T-helper 1 cell (primary cell): ENCODE data around the gene LY86.

Source experiments
- DNase-seq, 5 donors: peaks; one replicate each; pipeline ENCODE4 v3.0.0-alpha.2; 2012 to 2020

LY86 gene

DNA sequence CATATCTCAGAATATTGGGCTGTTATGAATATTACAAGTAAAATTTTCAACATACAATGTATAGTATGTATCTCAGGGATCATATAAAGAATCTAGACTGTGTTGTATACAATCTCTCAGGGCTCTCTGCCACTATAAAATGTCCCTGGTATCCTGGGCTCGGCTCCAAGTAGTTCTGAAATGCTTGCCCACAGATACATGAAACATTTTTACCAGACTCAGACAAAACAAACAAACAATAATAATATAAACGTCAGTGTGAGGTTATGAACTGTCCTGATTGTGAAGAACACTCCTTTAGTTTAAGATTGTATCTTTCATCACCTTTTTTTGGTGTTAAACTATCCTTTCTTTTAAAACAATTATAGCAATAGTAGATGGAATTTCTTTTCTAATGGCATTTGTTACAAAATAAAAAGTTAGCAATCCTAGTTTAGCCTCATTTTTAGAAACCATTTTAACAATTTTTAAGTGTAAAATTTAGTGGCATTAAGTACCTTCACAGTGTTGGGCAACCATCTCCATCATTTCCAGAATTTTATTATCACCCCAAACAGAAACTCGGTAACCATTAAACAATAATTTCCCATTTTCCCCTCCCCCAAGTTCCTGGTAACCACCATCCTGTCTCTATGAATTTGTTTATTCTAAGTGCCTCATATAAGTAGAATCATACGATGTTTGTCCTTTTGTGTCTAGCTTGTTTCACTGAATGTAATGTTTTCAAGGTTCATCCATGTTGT, 17.4 kb upstream of the LY86 start:
- no peak for DNase-seq

DNA sequence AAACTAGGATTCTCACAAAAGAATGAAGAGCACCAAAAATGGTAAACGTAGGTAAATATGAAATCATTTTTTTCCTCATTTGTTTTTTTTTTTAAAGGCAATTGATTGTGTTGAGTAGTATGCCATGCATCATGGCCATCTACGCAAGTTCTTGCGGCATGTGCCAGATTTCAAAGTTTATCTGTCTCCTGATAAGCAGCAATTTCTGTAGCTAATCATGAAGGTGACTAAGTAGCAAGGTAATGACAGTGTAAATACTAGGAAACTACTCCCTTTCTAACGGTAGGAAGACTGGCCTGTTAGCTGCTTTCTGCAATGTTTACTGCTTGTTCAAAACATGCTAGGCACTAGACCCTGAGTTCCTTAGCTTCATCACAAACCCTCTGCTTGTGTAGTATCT, 13.4 kb upstream of the LY86 start:
- DNase-seq, result no peak

DNA sequence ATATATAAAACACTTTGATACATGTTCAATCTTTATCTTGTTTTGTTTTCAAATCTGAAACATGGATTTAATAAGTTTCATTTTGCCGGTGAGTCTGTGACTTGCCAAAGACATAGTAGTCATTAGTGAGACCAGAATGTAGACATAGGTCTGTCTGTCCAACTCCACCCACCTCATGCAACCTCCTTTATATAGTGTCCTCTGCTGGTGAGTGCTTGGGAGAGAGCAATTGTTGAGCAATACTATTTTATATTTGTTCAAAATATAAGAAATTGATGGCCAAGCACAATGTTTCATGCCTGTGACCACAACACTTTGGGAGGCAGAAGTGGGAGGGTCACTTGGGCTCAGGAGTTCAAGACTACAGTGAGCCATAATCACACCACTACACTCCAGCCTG, 10.8 kb upstream of the LY86 start:
- no peak for DNase-seq

DNA sequence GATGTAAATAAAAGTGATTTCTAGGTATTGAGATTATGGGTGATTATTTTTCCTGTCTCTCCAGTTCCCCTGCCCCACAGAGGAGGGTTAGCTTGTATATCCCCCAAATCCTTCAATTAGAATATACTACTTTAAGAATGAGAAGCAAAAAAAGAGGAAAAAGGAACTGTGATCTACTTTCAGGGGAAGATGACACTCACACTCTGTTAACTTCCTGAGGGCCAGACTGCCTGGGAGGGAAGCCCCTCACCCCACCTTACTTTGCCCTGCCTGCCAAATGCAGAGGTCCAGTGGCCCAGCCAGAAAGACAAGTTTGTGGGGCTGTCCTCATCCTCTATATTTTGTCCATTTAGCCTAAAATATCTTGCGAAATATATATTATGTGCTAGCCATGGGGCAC, 9.2 kb upstream of the LY86 start:
- no peak for DNase-seq

GRCh38 chr6:6580225-6580856, 8.2 kb upstream of the LY86 start:
- DNase-seq, result no peak

- DNase-seq, result no peak
Observed at GRCh38 chr6:6581054-6581453, 7.5 kb upstream of the LY86 start.

GRCh38 chr6:6582131-6582530, 6.4 kb upstream of the LY86 start:
- DNase-seq, result no peak

GRCh38 chr6:6583836-6584235, 4.7 kb upstream of the LY86 start:
- peak in 1 of 5 donors; percentile 56 for DNase-seq

GRCh38 chr6:6584310-6585002, 4.1 kb upstream of the LY86 start:
- no peak for DNase-seq

- DNase-seq, result no peak
Observed at GRCh38 chr6:6585003-6585311, 3.6 kb upstream of the LY86 start.

DNA sequence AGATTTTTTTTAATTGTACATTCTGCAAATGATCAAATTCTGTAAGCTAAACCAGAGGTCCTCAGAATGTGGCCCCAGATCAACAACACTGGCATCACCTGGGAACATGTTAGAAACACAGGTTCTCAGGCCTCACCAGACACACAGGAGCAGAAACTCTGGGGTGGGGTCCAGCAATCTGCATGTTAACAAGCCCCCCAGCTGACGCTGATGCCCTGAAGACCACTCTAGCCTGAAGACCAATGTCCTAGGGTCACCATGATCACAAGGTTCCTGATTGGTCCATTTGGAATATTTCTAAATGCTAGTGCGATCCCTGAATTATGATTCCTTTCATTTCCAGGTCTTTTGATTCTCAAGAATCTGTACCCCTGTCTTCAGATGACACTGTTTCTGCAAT, 2.4 kb upstream of the LY86 start:
- DNase-seq, result no peak

DNA sequence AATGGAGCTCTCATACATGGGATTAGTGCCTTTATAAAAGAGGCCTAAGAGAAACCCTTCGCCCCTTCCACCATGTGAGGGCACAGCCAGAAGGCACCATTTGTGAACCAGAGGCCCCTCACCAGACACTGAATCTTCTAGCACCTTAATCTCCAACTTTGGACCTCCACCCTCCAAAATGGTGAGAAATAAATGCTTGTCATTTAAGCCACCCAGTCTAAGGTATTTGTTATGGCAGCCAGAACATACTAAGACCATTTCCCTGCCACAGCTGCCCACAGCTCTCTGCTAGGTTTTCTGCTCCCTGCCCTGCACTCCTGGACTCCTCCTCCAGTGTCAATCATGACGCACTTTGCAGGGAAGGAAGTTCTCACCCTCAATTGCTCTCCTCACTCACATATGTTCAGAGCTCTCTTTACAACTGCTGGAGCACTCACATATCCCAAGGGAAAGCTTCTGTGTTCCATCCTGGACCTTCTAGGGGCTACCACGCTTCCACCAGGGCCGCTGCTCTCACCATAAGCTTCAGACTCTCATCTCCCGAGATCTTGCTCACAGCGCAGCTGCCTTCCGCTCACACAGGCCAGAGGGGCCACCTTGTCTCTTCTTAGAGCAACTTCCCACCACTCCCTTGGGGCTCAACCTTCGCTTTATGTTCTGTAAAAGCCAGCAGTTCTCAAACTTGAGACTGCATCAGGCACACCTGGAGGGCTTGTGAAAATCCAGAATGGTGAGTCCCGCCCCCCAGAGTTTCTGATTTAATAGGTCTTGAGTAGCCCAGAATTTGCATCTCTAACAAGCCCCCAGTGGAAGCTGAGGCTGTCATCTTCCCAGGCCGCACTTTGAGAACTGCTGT, 1.6 kb upstream of the LY86 start:
- no peak for DNase-seq

- no peak for DNase-seq
Observed at GRCh38 chr6:6587696-6588063, 840 bp upstream of the LY86 start.

- no peak for DNase-seq
Observed at GRCh38 chr6:6588924-6589709, 597 bp downstream of the LY86 start.

DNA sequence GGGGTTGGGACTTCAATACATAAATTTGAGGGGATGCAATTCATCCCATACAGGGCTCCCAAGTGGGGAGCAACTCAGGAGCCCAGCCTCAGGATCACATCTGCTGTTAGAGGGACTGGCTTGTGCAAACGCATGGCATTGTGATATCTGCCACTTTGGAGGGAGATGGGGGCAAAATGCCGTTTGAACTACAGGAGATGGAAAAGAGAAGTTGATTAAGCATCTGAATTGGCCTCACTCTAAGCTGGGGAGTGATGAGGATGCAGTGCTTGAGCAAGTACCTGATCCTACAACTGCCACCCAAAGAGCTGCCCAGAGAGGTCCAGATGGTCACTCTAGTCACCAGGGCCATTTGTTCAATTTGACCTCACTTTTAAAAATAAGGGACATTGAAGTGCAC, 2.0 kb downstream of the LY86 start:
- no peak for DNase-seq

DNA sequence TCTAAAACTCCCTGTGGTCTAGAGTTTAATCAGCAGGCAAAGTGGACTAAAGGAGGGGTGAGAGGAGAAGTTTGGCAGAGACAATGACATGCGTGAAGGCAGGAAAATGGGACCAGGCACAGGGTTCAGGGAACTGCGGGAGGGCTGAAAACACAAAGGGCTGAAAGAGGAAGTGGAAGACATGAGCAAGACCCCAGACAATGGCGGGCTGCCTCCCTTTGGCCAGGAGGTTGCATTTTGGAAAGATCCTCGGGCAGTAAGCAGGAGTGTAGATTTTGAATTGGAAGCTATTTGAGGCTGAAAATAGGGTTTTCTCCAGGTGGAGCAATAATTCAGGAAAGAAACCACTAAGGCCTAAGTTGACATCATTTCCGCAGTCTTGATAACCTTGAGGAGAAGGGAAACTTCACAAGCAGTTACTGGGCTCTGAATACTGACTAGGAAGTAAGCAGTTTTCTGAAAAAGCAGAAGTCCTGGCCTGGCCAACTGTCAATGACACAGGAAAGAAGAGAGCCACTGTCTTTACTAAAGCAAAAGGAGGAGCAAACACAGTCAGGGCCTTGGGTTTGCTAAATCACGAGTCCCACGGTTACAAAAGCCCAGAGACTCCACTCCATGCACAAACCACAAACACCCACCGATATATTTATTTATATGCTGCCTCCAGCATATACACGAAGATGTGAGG, 3.4 kb downstream of the LY86 start:
- no peak for DNase-seq

DNA sequence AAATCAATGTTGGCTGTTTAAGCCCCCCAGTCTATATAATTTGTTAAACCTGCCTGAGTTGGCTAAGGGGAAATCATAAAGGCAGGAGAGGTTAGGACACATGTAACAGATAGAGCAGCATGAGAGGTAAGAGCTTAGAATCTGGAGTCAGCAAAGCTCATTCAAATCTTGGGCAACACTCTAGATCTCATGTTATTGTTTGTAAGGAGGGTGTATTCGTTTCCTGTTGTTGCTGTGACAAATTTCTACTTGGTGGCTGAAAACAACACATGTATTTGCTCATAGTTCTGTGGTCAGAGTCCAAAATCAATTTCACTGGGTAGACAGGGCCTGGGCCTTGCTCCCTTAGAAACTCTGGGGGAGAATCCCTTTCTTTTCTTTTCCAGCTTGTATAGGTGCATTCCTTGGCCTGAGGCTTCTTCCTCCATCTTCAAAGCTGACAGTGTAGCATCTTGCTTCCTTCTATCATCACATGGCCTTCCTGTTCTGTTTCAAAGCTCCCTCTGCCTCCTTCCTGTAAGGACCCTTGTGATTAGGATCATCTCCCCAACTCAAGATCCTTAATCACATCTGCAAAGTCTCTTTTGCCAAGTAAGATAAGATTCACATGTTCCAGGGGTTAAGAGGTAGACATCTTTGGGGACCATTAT, 4.4 kb downstream of the LY86 start:
- peak in 1 of 5 donors; percentile 55 for DNase-seq

- DNase-seq, result no peak
Observed at GRCh38 chr6:6593867-6594468, 5.4 kb downstream of the LY86 start.

- DNase-seq, result no peak
Observed at GRCh38 chr6:6595025-6595424, 6.5 kb downstream of the LY86 start.

DNA sequence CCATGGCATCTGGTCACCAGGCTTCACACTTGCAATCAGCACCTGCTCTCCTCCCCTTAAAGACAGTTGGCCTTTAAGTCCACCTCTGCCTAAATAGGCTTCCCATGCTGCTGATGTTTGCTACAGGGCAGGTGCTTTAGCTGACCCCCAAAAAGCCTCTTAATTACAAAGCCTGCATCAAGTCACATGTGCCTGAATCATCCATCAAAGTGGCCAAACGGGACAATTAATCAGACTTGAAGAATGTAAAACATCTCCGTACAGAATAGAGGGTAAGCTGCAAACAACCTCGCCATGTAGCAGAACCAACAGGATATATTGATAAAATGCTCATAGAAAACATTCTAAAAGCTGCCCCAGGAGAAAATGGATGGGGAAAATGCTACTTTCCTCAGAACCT, 7.4 kb downstream of the LY86 start:
- DNase-seq, result no peak
